GM19035 (cell line): ENCODE measurements around the gene FBXO47.
"Not testable (repeated sequence)": the region's sequence is repeated elsewhere in the genome, so short reads cannot be mapped to it uniquely, and the experiment has no call there.

Experiments
- ATAC-seq: cut with Tn5 transposase; IDR thresholded peaks from one replicate; pipeline ENCODE4 v1.9.1; 2021; ENCODE audit not compliant: unreplicated experiment

Gene FBXO47

GRCh38 chr17:38981636-38982035 lies 14.4 kb upstream of the FBXO47 start:
- ATAC-seq: no peak

GRCh38 chr17:38980490-38981217 lies 13.5 kb upstream of the FBXO47 start:
- no peak for ATAC-seq

- no peak for ATAC-seq
Observed at GRCh38 chr17:38978180-38978579, 11.0 kb upstream of the FBXO47 start.

- not testable (repeated sequence) for ATAC-seq
Observed at GRCh38 chr17:38976187-38976551, 9.0 kb upstream of the FBXO47 start.

GRCh38 chr17:38970804-38971203 lies 3.6 kb upstream of the FBXO47 start:
- no peak for ATAC-seq

- no peak for ATAC-seq
Observed at GRCh38 chr17:38970128-38970527, 2.9 kb upstream of the FBXO47 start.

GRCh38 chr17:38969281-38969680 lies 2.1 kb upstream of the FBXO47 start:
- ATAC-seq: no peak

GRCh38 chr17:38961413-38961812 lies 5.8 kb downstream of the FBXO47 start:
- no peak for ATAC-seq

GRCh38 chr17:38960402-38960801 lies 6.8 kb downstream of the FBXO47 start:
- no peak for ATAC-seq

GRCh38 chr17:38959508-38959907 lies 7.7 kb downstream of the FBXO47 start:
- no peak for ATAC-seq

- no peak for ATAC-seq
Observed at GRCh38 chr17:38958756-38959155, 8.4 kb downstream of the FBXO47 start.

- no peak for ATAC-seq
Observed at GRCh38 chr17:38958326-38958725, 8.9 kb downstream of the FBXO47 start.

- ATAC-seq: not testable (repeated sequence)
Observed at GRCh38 chr17:38953800-38954199, 13.4 kb downstream of the FBXO47 start.

GRCh38 chr17:38947189-38947588 lies 20.0 kb downstream of the FBXO47 start:
- no peak for ATAC-seq

GRCh38 chr17:38943607-38944006 lies 23.6 kb downstream of the FBXO47 start:
- ATAC-seq: no peak

- ATAC-seq: no peak
Observed at GRCh38 chr17:38942696-38943334, 24.4 kb downstream of the FBXO47 start.

GRCh38 chr17:38940404-38940803 lies 26.8 kb downstream of the FBXO47 start:
- no peak for ATAC-seq

- no peak for ATAC-seq
Observed at GRCh38 chr17:38939987-38940386, 27.2 kb downstream of the FBXO47 start.

GRCh38 chr17:38933962-38934361 lies 33.2 kb downstream of the FBXO47 start:
- ATAC-seq: not testable (repeated sequence)

GRCh38 chr17:38930782-38931181 lies 36.4 kb downstream of the FBXO47 start:
- not testable (repeated sequence) for ATAC-seq

GRCh38 chr17:38926293-38927070 lies 40.7 kb downstream of the FBXO47 start:
- ATAC-seq: no peak
